Bronchial epithelial cell (primary cell): ENCODE measurements around the gene FRMD5. TPM values are rescaled to one million over a fixed set of nuclear protein-coding genes. Genes with fewer than 3 reads are reported as not detected.

Experiments
- DNase-seq: peaks from one replicate; pipeline ENCODE4 v3.0.0-alpha.2; 2010; ENCODE audit warnings: low read depth
- FAIRE-seq: peaks from 2 replicates; lab custom pipeline; 2011; peaks lifted over from hg19 to GRCh38; lab: Jason Lieb, UNC
- H3K27me3 ChIP-seq: 2 replicates; pipeline ENCODE4 v1.5.1; 2011; ENCODE audit warnings: low read length; ENCODE audit not compliant: control insufficient read depth, insufficient read depth
- H3K36me3 ChIP-seq: 2 replicates; pipeline ENCODE4 v1.5.1; 2011; ENCODE audit warnings: low read length; ENCODE audit not compliant: control insufficient read depth, insufficient read depth
- H3K4me3 ChIP-seq: 2 replicates; pipeline ENCODE4 v1.5.1; 2011; ENCODE audit warnings: mild to moderate bottlenecking, low read depth, low read length, control low read depth
- total RNA-seq: library from RNA; depleted of rRNA; stranded (reverse); fragments of >200 nt; gene quantifications from 2 replicates; pipeline ENCODE4 v1.2.1, GENCODE V29; 2014
- TF ChIP-seq, protein P1 (sequence below): IDR thresholded peaks from 2 replicates; pipeline ENCODE4 v1.5.1; 2011; ENCODE audit warnings: mild to moderate bottlenecking, moderate library complexity, low read length, control low read depth, inconsistent platforms; ENCODE audit not compliant: insufficient read depth, severe bottlenecking

Gene FRMD5
- total RNA-seq, 1 donor from 2014 or later: 1.3 TPM

DNA sequence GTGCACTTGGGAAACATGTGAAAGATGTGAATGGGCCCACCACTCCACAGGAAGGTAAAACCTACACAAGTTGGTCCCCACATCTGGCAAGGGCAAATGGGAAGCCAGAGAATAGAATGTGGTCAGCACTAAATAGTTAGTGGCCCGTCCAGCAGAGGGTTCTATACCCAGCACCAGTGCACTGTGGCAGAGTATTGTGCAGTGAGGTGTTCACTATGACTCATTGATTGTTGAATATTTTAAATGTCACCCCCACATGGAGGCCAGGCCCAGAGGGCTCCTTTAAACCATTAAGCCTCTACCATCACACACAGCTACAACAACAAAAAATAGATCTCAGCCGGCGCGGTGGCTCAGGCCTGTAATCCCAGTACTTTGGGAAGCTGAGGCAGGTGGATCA is 11.7 kb downstream of the FRMD5 start:
- TF ChIP-seq, protein P1, sequence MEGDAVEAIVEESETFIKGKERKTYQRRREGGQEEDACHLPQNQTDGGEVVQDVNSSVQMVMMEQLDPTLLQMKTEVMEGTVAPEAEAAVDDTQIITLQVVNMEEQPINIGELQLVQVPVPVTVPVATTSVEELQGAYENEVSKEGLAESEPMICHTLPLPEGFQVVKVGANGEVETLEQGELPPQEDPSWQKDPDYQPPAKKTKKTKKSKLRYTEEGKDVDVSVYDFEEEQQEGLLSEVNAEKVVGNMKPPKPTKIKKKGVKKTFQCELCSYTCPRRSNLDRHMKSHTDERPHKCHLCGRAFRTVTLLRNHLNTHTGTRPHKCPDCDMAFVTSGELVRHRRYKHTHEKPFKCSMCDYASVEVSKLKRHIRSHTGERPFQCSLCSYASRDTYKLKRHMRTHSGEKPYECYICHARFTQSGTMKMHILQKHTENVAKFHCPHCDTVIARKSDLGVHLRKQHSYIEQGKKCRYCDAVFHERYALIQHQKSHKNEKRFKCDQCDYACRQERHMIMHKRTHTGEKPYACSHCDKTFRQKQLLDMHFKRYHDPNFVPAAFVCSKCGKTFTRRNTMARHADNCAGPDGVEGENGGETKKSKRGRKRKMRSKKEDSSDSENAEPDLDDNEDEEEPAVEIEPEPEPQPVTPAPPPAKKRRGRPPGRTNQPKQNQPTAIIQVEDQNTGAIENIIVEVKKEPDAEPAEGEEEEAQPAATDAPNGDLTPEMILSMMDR: no peak
- Histone ChIP-seq H3K36me3 (no peaks in the 10 kb centered on the region), H3K27me3 (no peaks in the 10 kb centered on the region), H3K4me3 (no peak overlapping the region)
- FAIRE-seq: no peak
- DNase-seq: no peak

DNA sequence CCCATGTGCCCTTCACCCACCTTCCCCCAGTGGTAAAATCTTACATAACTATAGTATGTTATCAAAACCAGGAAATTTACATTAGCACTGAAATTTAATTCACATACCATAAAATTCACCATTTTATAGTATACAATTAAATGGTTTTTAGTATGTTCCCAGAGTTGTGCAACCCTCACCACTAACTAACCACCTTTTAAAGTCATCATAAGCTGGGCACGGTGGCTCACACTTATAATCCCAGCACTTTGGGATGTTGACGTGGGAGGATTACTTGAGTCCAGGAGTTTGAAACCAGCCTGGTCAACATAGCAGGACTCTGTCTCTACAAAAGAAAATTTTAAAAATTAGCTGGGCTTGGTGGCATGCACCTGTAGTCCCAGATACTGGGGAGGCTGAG is 13.7 kb downstream of the FRMD5 start:
- H3K36me3 ChIP-seq: no peaks in the 10 kb centered on the region
- H3K27me3 ChIP-seq: no peaks in the 10 kb centered on the region
- no peak for FAIRE-seq
- no peak for DNase-seq
- TF ChIP-seq, protein P1: no peak
- H3K4me3 ChIP-seq: no peak overlapping the region

DNA sequence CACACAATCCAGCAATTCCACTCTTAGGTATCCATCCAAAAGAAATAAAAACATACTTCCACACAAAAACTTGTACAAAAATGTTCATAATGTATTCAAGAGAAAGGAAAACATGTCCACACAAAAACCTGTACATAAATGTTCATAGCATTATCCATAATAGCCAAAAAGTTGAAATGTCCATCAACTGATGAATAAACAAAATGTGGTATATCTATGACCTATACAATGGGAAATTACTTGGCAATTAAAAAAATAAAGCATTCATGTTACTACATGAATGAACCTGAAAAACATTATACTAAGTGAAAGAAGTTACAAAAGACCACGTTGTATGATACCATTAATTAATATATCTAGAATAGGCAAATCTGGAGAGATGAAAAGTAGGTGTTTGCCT is 17.9 kb downstream of the FRMD5 start:
- Histone ChIP-seq H3K4me3 (no peak overlapping the region), H3K36me3 (no peaks in the 10 kb centered on the region), H3K27me3 (no peaks in the 10 kb centered on the region)
- TF ChIP-seq, protein P1: no peak
- FAIRE-seq (no peak), DNase-seq (no peak)

DNA sequence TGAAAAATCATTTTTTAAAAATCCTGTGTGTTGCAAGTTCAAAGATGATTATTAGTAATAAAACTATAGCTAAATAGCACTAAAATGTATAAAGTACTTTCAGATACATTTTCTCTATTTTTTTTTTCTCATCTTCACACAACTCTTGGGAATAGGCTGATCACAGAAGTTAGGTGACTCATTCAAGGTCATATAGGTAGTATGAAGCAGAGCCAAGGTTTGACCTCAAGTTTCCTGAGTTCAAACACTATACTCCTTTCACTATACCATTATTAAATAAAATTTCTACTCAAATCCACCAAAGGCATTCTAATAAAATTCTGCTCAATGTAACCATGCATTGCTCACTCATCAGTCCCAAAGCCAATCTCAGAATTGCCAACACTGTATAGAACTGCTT is 21.3 kb downstream of the FRMD5 start:
- H3K4me3 ChIP-seq: no peak overlapping the region
- FAIRE-seq (no peak), DNase-seq (no peak)
- H3K36me3 ChIP-seq: no peaks in the 10 kb centered on the region
- H3K27me3 ChIP-seq: no peaks in the 10 kb centered on the region
- TF ChIP-seq, protein P1: no peak

DNA sequence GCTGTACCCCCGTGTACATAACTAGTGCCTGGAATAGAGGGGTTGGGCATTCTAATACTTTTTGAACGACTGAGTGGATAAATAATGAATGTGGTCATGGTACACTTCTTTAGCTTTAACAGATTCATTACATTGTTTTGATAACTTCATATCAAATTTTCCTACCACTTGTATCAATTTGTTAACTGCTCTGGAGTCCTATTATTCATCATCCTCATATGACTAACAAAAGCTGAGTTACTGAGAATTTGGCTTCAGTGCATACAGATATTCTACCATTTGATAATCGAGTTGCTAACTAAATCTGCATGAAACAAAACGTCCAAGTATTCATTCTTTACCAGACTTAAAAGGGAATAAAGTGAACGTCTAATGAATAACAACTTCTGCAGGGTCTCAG is 31.7 kb downstream of the FRMD5 start:
- DNase-seq (peak; percentile 30), FAIRE-seq (no peak)
- Histone ChIP-seq H3K27me3 (no peaks in the 10 kb centered on the region), H3K4me3 (no peak overlapping the region), H3K36me3 (no peaks in the 10 kb centered on the region)
- TF ChIP-seq, protein P1: no peak

DNA sequence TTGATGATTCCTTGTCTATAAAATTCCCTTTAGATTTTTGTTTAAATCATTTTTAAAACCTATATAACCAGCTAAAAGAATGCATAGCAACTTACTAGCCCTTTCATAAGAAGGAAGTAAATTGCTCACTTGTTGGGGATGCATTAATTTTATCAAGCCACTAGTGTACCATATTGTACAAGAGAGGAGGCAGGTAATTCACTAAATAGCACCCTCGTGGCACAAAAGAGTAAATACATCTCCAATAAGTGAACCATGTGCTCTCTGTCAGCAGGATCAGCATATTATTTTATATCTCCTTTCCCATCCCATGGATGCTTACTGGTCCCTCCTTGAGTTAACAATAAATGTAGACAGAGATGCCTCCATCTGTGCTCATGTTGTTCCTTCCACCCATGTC is 34.3 kb downstream of the FRMD5 start:
- Histone ChIP-seq H3K4me3 (no peak overlapping the region), H3K27me3 (no peaks in the 10 kb centered on the region), H3K36me3 (no peaks in the 10 kb centered on the region)
- no peak for FAIRE-seq
- TF ChIP-seq, protein P1: no peak
- no peak for DNase-seq
